Tibial artery (tissue), 4 donors: ENCODE results near the gene ADGRV1.

Experiments used
- DNase-seq, 2 donors: peaks; one replicate each; pipeline ENCODE4 v3.0.0-alpha.2; 2019
- H3K27ac ChIP-seq, 2 donors: fragments of 200-600 bp; sonication (generic) in 1 of 2; 1 replicate in 1 of 2; 2 replicates in 1 of 2; pipeline ENCODE4 v1.5.1; 2018 to 2019; ENCODE audit warnings: mild to moderate bottlenecking in 1 of 2
- H3K27me3 ChIP-seq, 2 donors: fragments of 200-600 bp; sonication (generic) in 1 of 2; one replicate each; pipeline versions ENCODE4 v1.5.1 to v1.6.0; 2016 to 2019
- H3K36me3 ChIP-seq, 3 donors: fragments of 200-600 bp; sonication (generic) in 2 of 3; one replicate each; pipeline ENCODE4 v1.5.1; 2016 to 2019; ENCODE audit warnings: mild to moderate bottlenecking in 2 of 3
- H3K4me1 ChIP-seq, 4 donors: fragments of 200-600 bp; sonication (generic) in 2 of 4; 1 replicate in 3 of 4; 2 replicates in 1 of 4; pipeline ENCODE4 v1.5.1; 2016 to 2019
- H3K4me3 ChIP-seq, 2 donors: fragments of 200-600 bp; sonication (generic) in 1 of 2; 1 replicate in 1 of 2; 2 replicates in 1 of 2; pipeline ENCODE4 v1.5.1; 2018 to 2019; ENCODE audit warnings: mild to moderate bottlenecking in 2 of 2
- H3K9me3 ChIP-seq, 3 donors: fragments of 200-600 bp; sonication (generic) in 1 of 3; one replicate each; pipeline ENCODE4 v1.5.1; 2016 to 2019
- intact Hi-C: fragments of 100-400 bp; cut with DNase I; formaldehyde crosslinking; loops from one replicate; pipeline ENCODE4 v1.15.0; 2023; ENCODE audit warnings: low total_unique reads
- TF ChIP-seq, protein P1 (sequence below), 2 experiments: fragments of 200-600 bp in 1 of 2; fragments of 450-650 bp in 1 of 2; IDR thresholded peaks; one replicate each; pipeline ENCODE4 v1.5.1; 2017 to 2019; ENCODE audit warnings: antibody characterized with exemption in 2 of 2, mild to moderate bottlenecking in 1 of 2, moderate library complexity in 1 of 2

Gene ADGRV1

DNA sequence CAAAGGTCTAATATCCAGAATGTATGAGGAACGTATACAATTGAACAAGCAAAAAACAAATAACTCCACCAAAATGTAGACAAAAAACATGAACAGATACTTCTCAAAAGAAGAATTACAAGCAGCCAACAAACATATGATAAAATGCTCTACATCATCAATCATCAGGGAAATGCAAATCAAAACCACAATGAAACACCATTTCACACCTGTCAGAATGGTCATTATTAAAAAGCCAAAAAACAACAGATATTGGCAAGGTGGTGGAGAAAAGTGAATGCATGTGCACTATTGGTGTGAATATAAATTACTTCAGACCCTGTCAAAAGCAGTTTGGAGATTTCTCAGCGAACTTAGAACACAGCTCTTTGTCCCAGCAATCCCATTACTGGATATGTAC is 510.8 kb downstream of the ADGRV1 start:
- DNase-seq, result no peak
- Histone ChIP-seq H3K27me3 (no peaks in the 10 kb centered on the region), H3K4me3 (no peak overlapping the region), H3K9me3 (no peaks in the 10 kb centered on the region), H3K4me1 (peaks cover 0 to 22% (median 3%) of the 10 kb centered on the region in 4 donors), H3K27ac (no peak overlapping the region), H3K36me3 (no peaks in the 10 kb centered on the region)
- intact Hi-C loops, result no loop called here
- TF ChIP-seq, protein P1, sequence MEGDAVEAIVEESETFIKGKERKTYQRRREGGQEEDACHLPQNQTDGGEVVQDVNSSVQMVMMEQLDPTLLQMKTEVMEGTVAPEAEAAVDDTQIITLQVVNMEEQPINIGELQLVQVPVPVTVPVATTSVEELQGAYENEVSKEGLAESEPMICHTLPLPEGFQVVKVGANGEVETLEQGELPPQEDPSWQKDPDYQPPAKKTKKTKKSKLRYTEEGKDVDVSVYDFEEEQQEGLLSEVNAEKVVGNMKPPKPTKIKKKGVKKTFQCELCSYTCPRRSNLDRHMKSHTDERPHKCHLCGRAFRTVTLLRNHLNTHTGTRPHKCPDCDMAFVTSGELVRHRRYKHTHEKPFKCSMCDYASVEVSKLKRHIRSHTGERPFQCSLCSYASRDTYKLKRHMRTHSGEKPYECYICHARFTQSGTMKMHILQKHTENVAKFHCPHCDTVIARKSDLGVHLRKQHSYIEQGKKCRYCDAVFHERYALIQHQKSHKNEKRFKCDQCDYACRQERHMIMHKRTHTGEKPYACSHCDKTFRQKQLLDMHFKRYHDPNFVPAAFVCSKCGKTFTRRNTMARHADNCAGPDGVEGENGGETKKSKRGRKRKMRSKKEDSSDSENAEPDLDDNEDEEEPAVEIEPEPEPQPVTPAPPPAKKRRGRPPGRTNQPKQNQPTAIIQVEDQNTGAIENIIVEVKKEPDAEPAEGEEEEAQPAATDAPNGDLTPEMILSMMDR (IDR thresholded peaks at IDR 0.05), result no peak

- H3K27ac ChIP-seq, result no peak overlapping the region
- TF ChIP-seq, protein P1 (IDR thresholded peaks at IDR 0.05), result no peak
- H3K36me3 ChIP-seq, result no peaks in the 10 kb centered on the region
- peaks cover 0 to 9% (median 3%) of the 10 kb centered on the region in 4 donors for H3K4me1 ChIP-seq
- H3K9me3 ChIP-seq, result no peaks in the 10 kb centered on the region
- no peaks in the 10 kb centered on the region for H3K27me3 ChIP-seq
- intact Hi-C loops, result no loop called here
- no peak for DNase-seq
- no peak overlapping the region for H3K4me3 ChIP-seq
Observed at GRCh38 chr5:91070761-91071550, 512.4 kb downstream of the ADGRV1 start.

DNA sequence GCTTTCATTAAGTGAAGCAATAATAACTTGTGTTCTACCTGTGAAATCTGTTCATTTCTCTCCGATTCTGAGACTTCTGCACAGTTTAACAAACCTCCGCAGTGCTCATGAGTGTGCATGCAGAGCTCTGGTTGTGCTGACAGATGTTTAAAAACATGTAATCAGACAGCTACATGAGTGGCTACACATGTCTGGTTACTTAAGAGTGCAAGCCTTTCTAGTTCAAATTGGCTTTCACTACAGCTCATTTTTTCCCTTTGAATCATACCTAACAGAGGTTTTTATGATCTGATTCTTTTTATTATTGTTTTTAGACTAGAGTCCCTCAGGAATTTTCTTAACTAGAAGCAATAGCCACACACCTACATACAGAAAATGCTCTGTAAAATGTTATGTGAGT is 514.3 kb downstream of the ADGRV1 start:
- intact Hi-C loops, result no loop called here
- TF ChIP-seq, protein P1 (IDR thresholded peaks at IDR 0.05), result no peak

DNA sequence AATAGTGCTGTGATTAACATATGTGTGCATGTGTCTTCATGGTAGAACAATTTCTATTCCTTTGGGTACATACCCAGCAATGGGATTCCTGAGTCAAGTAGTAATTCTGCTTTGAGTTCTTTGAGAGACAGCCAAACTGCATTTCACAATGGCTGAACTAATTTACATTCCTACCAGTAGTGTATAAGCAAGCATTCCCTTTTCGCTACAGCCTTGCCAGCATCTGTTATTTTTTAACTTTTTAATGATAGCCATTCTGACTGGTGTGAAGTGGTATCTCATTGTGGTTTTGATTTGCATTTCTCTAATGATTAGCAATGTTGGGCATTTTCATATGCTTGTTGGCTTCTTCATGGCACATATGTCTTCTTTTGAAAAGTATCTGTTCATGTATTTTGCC is 516.0 kb downstream of the ADGRV1 start:
- intact Hi-C loops, result no loop called here
- Histone ChIP-seq H3K9me3 (no peaks in the 10 kb centered on the region), H3K27me3 (no peaks in the 10 kb centered on the region), H3K4me1 (peaks cover 0 to 23% (median 15%) of the 10 kb centered on the region in 4 donors), H3K27ac (no peak overlapping the region), H3K36me3 (no peaks in the 10 kb centered on the region), H3K4me3 (no peak overlapping the region)
- TF ChIP-seq, protein P1 (IDR thresholded peaks at IDR 0.05), result peak in 1 of 2 experiments; percentile 9
- no peak for DNase-seq

More for the DNA sequence above, 514.3 kb downstream of the ADGRV1 start:
- DNase-seq, result no peak
- H3K4me3 ChIP-seq, result no peak overlapping the region
- no peaks in the 10 kb centered on the region for H3K36me3 ChIP-seq
- H3K4me1 ChIP-seq, result peaks cover 0 to 8% (median 3%) of the 10 kb centered on the region in 4 donors
- no peaks in the 10 kb centered on the region for H3K9me3 ChIP-seq
- no peaks in the 10 kb centered on the region for H3K27me3 ChIP-seq
- no peak overlapping the region for H3K27ac ChIP-seq

DNA sequence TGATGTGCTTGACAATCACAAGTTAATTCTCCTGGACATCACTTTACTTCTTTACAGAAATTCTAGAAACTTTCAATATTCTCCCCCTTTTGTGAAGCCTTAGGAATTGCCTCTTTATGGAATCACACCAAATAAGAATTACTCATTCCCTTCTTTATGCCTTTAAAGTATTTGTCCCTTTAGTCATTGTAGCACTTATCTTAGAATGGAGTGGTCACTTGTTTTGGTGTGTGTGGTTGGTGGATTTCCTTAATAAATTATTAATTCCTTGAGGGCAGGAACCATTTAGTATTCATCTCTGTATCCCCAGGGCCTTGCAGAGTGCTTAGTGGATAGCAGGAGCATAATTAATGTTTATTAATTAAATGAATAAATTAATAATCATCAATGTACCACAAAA is 517.5 kb downstream of the ADGRV1 start:
- H3K27me3 ChIP-seq, result no peaks in the 10 kb centered on the region
- no peak for DNase-seq
- no peak overlapping the region for H3K27ac ChIP-seq
- TF ChIP-seq, protein P1 (IDR thresholded peaks at IDR 0.05), result no peak
- H3K36me3 ChIP-seq, result no peaks in the 10 kb centered on the region
- no peak overlapping the region for H3K4me3 ChIP-seq
- peaks cover 0 to 23% (median 16%) of the 10 kb centered on the region in 4 donors for H3K4me1 ChIP-seq
- H3K9me3 ChIP-seq, result no peaks in the 10 kb centered on the region
- intact Hi-C loops, result no loop called here
